ENCODE data around the gene ZNF618.

Gene ZNF618

DNA sequence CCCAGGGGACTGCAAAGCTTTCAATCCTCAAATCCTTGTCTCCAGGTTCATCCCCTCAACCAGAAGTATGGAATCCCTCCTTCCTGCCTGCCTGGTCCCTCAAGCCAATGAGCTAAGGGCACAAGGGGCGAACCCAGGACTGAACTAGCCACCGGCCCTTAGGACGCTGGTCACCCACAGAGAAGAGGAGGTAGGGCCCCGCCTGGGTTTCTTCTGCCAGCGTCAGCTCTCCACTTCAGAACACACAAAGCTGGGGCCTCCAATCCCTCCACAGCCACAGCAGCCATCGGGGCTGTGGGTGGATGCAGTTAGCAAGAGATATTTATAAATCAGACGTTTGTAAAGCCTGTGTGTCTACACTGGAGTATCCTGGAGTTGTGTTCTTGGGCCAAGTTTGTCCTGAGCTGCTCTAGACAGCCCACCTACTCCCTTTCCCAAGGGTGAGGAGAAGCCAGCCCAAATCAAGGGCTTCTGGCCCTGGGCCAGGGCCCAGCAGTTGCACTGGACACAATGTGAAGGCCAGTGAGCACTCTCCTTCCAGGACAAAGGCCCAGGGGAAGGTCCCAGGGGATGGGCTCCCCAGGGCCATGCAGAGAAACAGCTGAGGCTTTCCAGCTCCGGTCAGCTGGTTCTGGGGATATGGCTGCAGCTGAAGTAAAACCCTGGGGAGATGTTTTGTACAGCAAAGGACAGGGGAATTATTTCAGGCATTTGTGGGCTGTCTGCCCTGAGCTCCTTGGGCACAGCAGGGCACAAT lies 183.1 kb downstream of the ZNF618 start:
- no peak for DNase-seq (ENCODE audit: low read depth in 3 of 3)

DNA sequence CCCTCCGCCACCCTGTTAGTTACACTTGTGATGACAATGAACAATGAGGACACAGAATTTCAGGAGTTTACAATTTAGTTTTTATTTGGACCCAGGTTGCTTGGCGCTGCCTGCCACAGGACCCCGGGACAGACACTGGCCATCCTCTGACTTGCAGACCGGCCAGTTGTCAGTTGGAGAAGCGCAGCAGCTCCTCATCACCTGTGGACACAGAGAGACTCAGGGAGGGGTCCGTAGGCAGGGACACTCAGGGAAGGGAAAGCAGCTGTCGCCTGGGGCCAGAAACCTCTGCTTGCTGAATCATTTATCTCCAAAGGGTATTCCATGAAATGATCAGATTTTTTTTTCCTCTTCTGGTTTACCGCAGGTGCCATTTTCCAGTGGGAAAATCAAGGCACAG lies 184.0 kb downstream of the ZNF618 start:
- DNase-seq (ENCODE audit: low read depth in 3 of 3), result no peak

DNA sequence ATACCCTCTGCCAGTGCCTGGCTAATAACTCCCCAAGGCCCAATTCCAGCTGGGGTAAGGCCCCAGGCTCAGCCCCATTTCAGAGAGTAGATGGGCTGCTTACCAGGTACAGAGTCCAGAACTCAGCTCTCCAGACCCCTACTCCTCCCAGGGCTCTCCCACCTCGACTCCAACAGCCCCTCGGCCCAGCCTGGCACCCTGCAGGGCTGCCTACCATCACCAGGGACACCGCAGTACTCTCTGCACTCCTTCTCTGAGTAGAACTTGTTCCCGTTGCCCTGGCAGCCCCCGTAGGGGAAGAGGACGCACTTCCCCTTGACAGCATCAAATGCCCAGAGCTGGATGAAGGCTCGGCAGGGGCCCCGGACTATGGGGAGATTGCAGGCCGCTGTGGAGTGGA lies 184.6 kb downstream of the ZNF618 start:
- no peak for DNase-seq (ENCODE audit: low read depth in 3 of 3)

DNA sequence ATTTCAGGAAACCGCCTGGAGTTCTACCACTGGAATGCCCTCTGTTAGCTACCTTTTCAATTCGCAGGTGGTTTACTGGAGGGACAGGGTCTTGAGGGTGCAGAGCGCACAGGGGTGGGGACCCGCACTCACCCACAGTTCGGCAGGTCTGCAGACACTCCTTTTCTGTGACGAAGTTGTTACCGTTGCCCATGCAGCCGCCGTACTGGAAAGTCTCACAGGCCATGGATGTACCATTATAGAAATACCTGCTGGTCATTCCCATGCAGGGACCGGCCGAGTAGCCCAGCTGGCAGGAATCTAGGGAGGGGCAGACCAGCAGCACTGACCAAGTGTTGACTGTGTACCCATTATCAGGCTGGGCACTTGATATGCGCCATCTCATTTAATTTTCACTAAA lies 185.2 kb downstream of the ZNF618 start:
- DNase-seq (ENCODE audit: low read depth in 3 of 3), result no peak

DNA sequence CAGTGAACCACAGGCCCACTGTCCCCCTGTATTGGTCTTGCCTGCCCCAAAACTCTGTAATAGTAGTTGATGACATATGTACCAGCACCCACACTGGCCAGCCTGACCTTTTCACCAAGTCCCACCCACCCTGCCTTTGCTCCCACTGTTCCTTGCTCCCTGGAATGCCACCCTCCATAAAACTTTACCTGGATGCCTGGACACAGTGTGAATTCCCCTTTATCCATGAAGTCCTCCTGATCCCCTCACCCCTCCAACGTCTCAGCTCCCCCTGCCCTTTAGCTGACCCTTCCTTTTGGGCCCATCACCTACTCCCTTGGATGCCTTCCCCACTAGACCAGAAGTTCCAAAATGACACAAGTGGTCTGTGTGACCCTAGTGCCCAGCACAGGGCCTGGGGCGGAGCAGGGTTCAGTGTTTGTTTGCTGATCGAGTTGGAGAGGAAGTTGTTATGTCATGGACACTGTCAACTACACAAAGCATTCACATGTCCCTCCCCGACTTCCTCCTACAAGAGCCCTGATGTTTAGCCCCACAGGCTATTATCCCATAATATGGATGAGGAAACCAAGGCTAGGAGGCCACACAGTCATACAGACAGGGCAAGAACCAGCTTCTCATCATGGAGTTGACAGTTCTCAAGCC lies 185.8 kb downstream of the ZNF618 start:
- DNase-seq (ENCODE audit: low read depth in 3 of 3), result no peak

DNA sequence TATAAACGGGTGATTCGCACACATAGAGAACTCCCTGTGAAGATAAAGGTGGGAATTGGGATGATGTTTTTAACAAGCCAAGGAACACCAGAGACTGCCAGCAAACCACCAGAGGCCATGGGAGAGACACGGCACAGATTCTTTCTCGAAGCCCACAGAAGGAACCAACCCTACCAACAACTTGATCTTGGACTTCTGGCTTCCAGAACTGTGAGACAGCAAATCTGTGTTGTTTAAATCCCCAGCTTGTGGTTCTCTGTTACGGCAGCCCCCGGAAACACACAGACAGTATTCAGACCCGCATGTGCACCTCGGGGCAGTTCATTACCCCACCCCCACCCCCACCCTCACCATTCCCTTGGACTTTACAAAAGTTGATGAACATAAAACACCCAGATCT lies 189.2 kb downstream of the ZNF618 start:
- DNase-seq (ENCODE audit: low read depth in 3 of 3), result no peak

DNA sequence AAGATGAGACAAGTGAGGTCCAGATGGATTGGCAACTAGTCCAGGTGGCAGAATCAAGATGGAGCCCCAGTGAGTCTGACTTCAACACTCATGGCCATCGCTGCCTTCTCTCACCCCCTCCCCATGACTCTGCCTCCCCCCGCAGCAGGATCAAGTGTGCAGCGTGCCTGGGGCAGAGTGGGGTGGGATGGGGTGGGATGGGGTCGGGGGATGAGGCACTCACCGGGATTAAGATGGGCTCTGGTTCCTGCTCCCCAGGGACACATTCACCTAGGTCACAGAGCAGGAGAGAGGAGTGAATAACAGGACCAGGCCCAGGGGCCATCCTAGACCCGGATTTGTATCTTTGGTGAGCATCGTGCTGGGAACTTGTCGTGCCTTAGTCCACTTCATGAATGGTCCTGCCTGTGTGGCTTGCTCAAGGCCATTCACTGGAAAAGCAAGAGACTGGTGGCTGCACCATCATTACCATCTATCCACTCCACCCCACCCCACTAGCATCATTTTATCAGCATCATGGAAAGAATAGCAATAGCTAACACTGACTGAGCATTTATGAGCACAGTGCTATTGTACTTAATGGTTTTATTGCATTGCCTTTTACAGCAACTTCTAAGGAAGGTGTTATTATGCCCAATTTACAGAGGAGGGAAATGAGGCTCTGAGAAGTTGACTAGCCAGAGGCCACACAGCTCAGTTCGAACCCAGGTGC lies 193.5 kb downstream of the ZNF618 start:
- DNase-seq (ENCODE audit: low read depth in 3 of 3), result no peak

DNA sequence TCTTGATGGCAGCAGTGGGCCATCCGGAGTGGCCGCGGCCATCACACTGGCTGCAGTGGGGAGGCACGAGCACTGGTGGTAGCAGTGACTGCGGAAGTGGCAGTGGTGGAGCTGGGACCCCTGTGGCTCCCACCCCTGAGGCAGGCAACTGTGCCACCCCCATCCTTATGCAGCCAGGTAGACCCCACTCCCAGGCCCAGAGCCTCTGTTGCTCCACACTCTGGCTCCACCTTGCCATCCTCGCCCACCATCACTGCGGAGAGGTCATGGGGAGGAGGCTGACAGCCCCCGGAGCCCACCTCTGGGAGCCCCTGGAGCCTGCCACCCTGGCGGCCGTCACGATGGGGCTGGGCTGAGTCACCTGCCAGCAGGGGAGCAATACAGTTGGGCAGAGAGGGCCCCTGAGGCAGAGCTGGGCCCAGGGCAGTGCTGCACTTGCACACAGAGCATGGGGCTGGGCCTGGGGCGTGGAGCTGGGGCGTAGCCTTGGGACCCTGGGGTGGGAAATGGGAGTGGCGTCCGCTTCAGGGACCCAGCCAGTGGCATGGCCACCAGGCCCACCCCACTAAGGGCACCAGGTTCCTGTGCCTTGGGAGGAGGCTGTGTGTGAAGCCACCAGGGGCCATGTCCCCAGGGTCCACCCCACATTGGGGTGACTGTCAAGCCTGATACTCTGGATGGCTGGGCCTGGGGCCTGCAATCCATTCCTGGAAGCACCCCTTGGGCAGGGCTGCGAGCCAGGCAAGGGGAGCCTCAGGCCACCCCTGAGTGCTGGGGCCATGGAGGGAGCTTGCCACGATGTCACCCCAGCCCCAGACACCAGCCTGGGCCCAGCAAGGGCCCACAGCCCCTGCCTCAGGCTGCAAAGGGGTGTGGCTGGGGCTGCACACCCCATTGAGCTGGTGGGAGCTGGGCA lies 194.3 kb downstream of the ZNF618 start:
- no peak for DNase-seq (ENCODE audit: low read depth in 3 of 3)

DNA sequence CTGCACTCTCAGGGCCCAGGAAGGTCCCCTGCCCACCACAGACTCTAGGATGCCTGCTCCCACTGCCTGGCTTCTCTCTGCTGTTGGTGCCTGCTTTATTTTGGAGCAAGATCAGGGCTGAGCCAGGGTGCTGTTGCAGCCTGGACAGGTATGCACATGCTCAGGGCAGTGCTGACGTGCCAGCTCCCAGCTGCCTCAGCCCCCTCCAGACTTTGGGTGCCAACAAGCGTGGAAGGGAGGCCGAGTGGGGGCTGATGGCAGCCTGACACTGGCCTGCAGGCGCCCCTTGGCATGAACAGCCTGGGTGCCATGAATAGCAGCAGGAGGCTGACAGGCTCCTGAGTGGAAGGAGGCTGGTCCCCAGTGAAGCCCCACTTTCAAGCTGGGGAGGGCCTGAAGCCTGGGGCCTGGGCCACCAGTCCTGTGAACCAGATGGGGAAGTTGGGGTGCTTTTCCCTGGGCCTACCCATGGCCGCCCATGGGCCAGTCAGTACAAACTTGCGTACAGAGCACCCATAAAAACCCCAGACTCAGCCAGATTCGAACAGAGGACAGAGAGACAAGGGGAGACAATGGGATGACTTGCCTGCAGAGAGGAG lies 195.2 kb downstream of the ZNF618 start:
- no peak for DNase-seq (ENCODE audit: low read depth in 3 of 3)

DNA sequence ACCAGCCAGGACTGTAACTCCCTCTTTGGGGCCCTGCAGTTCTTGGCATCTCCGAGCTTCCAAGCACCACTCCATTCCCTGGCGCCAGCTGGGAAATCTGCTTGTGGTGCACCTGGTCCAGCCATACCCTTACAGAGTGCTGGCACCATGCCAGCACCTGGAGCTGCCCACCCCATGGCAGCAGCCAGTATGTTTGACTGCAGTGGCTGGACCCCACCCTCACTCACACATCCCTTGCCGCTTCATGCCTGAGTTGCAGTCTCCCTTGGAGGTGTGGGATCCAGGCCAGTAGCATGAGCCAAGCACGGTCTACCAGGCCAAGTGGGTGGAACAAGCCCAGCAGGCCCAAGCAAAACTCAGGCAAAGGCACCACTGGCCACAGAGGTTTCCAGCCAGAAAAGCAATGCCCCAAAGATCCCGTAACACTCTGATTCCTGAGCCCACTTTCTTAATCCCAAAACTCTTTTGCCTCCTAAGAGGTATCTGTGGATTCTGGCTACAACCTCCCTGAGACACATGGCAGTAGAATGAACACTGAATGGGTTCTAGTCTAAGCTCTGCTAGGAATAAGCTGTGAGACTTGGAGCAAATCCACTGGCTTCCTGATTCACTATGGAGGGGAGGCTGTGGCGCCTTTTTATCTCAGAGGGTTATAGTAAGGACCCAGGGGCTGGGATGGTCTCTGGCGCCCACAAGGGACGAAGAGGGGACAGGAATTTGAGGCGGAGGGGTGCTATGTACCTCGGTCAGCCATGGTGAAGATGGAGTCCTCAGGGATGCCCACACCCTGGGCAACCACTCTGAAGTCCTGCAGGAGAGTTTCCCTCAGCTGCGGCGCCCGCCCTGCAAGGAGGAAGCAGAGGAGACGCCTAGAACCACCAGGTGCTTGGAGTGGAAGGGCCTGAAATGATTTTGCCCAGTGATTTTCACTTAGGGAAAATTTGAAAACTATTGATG lies 196.4 kb downstream of the ZNF618 start:
- no peak for DNase-seq (ENCODE audit: low read depth in 3 of 3)

DNA sequence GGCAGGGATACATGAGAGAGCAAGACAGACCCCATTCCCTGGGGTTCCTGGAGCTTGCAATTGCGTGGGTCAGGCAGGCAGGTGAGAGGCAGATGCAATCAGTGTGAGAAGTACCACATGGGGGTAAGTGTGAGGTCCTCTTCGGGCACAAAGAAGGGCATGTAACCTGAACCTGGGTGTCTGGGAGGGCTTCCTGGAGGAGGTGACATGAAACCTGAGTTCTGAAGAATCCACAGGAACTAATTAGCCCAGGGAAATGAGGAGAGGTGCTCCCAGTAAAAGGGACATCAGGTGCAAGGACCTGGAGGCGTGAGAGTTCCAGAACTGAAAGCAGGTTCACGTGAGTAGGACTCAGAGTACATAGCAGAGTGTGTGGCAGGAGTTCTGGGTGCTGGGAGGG lies 199.5 kb downstream of the ZNF618 start:
- no peak for DNase-seq (ENCODE audit: low read depth in 3 of 3)

DNA sequence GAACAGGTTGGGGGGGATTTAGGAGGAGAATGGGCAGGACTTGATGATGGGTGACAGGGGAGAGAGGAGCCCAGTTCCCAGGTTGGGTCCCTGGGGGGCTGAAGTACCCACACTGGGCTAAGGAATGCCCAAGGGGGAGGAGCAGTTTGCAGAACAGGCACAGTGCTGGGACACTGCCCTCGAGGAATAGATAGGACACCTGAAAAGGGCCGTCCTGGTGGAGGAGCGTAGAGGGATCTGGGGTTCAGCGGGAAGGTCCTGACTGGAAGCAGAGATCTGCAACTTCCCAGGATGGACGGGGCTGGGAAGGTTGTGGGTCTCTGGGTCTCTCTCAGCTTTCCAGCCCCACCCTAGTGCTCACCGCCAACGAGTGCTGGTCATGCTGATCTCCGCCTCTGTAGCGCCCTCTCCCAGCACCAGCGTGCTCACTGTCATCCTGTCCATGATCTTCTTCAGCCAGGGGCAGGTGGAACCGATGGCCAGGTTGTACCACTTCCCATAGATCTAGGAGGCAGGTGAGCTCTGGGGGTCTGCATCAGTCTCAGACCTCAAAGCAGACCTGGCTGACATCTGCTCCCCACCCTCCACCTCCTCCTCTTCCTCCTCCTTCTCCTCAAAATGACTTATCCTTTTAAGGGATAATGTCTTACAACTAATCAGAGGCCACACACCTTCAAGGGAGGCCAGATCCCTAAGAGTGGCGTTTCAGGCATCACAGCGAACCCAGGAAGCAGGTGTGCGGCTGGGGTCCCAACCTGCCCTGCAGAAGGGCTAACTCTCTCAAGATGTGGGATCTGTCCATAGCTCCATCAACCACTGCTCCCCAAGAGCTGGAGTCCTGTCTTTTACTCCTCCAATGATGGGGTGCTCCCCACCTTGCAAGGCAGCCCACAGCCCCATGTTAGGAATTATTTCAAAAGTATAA lies 200.4 kb downstream of the ZNF618 start:
- DNase-seq (ENCODE audit: low read depth in 3 of 3), result no peak

DNA sequence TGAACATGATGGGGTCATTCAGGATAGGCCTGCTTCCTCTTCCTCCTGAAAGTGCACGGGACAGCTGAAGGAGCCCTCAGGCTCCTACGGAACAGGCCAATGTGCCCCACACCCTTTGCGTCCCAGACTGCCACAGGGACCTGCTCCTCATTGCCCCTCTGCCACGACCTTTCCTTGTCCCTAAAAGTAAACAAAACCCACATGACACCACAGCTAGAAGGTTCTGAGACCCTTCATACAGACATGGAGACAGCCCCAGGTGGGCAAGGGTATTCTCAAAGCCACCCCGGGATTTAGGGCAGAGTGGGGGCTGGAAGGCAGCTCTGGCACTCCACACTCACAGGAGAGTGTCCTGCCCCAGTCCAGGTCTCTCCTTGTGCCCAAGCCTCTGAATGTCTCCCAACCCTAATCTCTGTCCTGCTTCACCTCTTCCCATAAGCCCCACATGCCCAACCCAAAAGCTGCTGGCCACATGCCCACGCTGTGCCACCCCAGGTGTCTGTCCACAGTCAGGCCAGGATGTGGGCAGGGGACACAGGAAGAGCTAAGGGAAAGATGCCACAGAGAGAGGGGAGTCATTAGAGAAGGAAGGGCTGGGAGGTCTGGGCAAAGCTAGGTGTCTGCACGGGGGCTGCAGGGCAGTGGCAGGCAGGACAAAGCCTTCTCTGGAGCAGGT lies 201.2 kb downstream of the ZNF618 start:
- DNase-seq (ENCODE audit: low read depth in 3 of 3), result no peak

DNA sequence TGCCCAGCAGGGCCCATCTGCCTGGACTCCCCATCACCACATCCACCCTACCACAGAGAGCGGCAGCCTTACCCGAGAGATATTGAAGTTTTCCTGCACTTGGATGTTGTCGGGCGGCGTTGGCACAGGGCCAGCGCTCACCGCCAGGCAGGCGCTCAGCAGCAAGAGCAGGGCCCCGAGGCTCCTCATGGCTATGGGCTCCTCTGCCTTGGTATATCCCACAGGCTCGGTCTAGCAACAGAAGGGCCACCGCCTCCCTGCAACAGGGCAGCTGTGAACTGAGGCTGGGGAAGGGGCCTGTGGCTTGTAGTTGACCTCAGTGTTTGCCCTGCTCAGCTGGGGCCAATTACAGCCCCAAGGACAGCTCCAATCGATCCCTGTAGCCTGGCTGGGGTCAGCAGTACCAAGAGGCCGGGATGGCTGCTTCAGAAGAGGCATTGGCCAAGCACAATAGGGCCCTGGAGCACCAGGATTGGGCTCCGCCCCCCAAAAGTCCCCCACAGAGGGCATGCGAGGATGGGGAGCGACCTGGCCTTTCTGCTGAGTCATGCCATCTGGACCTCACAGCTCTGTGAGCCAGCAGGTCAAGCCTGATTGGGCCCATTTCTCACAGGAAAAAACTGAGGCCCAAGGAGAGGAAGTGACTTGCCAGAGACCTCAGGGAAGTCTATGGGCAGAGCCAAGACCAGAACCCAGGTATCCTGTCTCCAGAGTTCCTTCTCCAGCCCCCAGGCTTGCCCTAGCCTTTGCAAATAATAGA lies 202.1 kb downstream of the ZNF618 start, which contains the start of gene AMBP:
Gene AMBP, minus strand, starts transcription at position 280 of the 760 bp plus-strand sequence. Its CDS starts 91 bp downstream, at position 189.
- DNase-seq (ENCODE audit: low read depth in 3 of 3), result no peak

DNA sequence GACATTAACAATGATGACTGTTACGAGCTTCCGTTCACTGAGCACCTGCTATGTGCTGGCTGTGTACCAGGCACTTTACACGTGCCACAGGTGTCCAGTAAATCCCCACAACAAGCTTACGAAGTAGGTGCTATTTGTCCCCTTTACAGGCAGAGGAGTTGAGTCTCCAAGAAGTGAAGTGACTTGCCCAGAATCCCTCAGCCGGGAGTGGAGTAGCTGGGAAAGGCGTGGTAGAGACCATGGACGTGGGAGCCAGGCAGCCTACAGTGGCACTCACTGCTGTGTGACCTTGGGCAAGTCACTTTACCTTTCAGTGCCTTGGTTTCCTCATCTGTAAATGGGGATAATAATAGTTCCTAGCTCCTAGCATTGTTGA lies 202.7 kb downstream of the ZNF618 start:
- DNase-seq (ENCODE audit: low read depth in 3 of 3), result no peak

DNA sequence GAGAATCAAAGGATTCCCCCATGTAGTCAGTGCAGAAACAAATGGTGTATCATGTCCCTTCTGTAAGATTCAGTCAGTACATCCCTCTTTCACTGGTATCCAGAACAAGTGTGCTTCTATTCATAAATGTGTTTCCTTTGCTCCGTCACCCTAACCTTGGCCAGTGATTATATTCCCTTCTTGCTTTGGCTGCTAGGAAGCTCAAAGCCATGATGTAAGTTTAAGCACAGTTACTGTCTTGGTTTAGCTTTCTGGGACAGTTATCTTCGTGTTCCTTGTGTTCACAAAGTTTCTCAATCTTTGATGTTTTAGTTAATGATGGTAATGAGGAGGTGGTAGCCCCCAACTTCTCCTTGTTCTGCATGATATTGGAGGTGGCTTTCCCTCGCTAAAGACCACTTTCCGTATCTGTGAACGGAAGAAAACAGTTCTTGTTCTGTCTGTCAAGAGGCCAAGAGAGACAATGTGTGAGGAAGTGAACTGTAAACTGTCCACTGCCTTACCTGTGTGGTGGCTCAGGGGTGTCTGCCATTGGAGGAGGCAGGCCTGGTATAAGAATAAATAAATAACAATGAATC lies 204.2 kb downstream of the ZNF618 start:
- no peak for DNase-seq (ENCODE audit: low read depth in 3 of 3)

DNA sequence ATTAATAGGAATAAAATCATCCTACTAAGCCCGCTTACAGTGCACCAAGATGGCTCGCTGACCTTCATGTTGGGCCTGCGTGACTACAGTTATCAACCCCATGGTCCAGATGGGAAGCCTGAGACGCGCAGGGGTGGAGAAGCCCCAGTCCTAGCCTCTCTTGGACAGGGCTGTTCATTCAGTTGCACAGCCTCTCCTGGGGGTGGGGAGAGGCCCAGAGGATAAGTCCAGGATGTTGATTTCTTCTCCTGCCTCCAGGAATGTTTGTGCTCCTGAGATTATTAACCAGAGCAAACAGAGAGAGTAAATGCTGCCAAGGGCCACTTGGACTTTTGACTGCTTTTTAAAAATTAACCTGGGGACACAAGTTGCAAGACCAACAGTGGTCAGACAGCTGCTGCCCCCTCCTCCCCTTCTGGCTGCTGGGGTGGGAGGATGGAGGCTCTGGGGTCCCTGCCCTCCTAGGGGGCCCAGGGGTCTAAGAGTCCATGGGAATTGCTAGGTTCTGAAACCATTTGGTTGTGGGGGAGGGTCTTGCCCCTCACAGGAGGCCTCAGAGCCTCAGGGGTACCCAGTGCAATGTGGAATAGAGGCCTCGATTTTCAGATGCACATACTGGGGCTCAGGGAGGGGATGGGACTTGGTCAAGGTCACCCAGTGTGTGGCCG lies 204.8 kb downstream of the ZNF618 start:
- no peak for DNase-seq (ENCODE audit: low read depth in 3 of 3)

Data from stimulated activated CD4-positive, alpha-beta T cell treated with anti-CD3 and anti-CD28 coated beads, TNF-alpha, amount 100 ng/mL, for 24 hours (primary cell).